Suppressor macrophage treated with lipopolysaccharide for 1 hour (primary cell): Measurements from ENCODE around the gene SUGCT.
"Not testable (repeated sequence)": the region's sequence is repeated elsewhere in the genome, so short reads cannot be mapped to it uniquely, and the experiment has no call there.

ENCODE experiments used
- DNase-seq, 3 donors: peaks; one replicate each; pipeline ENCODE4 v3.0.0-alpha.2; 2020 to 2022

The SUGCT gene

DNA sequence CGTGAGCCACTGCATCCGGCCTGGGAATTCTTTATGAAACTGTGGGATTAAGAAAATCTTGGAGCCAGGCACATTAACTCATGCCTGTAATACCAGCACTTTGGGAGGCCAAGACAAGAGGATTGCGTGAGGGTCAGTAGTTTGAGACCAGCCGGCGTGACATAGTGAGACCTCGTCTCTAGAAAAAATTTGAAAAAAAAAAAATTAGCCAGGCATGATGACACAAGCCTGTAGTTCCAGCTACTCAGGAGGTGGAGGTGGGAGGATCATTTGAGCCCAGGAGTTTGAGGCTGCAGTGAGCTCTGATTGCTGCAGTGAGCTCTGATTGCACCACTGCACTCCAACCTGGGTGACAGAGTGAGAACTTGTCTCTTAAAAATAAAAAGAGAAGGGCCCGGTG, 69.8 kb downstream of the SUGCT start:
- DNase-seq: no peak

DNA sequence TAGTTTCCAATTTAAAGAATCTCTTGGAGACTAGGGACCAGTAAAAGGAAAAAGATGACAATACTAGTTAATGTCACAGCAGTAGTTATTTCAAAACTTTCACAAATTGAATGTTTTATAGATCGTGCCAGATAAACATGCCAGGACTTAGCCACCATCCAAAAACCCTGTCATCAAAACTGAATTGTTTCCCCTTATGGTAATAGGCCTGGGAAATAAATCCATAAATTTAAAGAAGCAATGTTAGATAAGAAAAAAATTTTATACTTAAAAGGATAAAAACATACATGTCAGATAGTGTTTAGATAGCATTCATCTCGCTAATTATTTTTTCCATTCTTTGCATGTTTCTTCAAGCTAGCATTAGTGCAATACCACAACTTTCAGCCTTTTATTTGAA, 71.2 kb downstream of the SUGCT start:
- DNase-seq: no peak

DNA sequence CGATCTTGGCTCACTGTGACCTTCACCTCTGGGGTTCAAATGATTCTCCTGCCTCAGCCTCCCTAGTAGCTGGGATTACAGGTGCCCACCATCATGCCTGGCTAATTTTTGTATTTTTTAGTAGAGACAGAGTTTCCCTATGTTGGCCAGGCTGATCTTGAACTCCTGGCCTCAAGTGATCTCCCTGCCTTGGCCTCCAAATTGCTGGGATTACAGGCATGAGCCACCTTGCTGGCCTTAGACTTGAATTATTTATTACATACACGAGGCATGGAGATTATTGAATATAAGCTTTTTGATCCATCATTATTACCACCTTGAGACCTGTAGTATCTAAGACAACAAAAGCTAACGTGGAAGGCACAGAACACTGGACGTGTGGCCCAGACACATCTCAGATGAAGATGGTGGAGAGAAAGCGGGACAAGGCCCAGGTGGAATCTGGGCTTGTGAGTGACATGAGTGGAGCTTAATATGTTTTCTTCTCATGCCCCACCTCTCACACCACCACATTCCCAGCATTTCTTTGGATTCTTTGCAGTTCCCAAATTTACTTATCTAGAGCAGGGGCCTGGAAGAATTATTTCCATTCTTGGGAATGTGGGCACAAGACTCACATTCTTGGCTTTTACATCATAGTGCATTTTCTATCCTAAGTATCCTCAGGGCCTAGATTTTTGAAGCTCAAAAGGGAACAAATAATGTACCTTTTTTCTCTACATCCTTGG, 76.6 kb downstream of the SUGCT start:
- no peak for DNase-seq

DNA sequence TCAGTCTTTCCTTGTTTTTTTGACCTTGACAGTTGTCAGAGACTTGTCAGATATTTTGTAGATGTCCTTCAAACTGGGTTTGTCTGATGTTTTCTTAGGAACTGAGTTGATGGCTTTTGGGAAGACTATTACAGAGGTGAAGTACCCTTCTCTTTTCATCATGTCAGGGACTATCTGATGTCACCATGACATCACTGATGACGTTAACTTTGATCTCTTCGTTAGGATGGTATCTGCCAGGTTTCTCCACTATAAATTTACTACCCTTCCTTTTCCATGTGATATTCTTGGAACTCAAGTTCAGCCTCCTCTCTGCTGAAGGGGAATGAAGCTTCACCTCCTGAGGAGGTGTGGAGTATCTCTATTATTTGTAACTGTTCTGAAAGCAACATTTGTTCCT, 78.5 kb downstream of the SUGCT start:
- peak in 1 of 3 donors; percentile 13 for DNase-seq

DNA sequence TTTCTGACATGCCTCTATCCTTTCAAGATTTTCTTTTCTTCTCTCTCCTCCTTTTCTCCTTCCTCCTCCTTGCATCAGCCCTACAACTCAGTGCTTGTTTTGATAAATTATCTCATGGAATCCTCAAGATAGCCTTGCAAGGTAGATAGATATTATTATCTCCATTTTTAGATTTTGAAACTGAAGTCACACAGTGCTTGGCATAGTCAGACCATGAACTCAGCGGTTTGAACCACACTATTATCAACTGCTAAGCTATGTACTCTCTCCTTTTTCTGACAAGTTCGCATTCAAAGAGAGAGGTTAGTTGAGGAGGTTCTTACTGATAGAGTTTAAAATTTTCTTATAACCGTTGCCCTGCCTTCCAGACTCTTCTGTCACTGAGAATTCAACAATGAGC, 79.1 kb downstream of the SUGCT start:
- peak in 1 of 3 donors; percentile 6 for DNase-seq

DNA sequence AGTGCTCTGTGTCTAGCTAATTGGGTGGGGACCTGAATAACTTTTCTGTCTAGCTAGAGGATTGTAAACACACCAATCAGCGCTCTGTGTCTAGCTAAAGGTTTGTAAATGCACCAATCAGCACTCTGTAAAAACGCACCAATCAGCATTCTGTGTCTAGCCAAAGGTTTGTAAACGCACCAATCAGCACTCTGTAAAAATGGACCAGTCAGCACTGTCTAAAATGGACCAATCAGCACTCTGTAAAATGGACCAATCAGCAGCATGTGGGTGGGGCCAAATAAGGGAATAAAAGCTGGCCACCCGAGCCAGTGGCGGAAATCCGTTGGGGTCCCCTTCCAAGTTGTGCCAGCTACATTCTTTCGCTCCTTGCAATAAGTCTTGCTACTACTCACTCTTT, 83.8 kb downstream of the SUGCT start:
- peak in 1 of 3 donors; percentile 2 for DNase-seq

DNA sequence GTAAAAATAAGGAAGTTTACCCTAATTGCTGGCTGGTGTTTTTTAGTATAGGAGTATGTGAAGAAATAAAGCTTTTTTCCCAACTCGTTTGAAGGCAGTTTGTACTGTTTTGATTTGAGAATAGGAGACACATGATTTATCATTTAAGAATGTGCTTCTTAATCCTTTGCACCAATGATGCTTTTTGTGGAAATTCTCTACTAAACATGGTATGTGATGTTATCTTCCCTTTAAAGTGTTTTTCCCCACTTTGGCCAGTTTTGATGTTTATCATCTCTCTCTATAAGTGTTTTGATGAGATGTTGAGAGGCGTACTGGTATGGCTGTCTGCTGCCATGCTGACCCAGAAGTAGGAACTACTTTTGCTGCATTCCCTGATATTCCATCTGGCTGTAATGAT, 85.1 kb downstream of the SUGCT start:
- peak in 1 of 3 donors; percentile 2 for DNase-seq

DNA sequence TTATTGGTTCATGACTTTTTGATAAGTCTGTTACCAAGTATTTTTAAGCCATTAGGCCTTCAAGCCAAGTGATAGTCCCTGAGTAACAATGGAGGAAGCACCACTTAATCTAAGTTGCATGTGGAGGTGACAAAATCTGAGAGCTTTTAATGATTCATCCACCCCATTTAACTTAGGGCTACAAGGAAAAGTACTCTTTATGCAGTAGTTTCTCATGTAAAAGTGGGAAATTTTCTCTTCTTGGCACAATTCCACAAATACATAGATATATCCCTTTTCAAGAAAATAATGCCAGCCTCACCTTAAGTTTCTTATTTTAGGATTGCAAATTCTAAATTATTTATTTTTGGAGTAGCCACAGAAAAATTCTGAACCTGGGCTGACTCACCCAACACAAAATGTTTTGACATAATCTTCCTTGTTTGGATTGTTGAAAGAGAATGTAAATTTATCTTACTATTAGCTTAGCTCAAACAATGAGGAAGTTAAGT, 85.7 kb downstream of the SUGCT start:
- DNase-seq: peak in 2 of 3 donors; percentile 10 to 15

DNA sequence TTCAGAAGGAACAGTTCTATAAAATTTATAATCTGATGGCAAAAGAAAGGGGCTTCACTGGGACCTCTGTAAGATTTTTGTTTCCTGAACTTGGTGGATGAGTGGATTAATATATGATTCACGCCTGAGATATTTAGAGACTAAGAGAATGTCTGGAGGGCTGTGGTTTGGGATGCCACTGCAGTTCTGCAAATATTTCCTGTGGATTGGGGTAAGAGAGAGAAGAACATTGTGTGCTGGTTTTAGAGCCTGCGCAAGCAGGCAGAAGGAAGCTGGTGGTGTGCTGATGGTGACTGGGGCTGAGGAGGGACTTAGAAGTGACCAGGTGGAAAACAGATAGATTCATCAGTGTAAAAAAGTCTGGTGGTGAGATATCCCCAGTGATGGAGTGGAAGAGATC, 87.0 kb downstream of the SUGCT start:
- peak in 2 of 3 donors; percentile 2 to 13 for DNase-seq

DNA sequence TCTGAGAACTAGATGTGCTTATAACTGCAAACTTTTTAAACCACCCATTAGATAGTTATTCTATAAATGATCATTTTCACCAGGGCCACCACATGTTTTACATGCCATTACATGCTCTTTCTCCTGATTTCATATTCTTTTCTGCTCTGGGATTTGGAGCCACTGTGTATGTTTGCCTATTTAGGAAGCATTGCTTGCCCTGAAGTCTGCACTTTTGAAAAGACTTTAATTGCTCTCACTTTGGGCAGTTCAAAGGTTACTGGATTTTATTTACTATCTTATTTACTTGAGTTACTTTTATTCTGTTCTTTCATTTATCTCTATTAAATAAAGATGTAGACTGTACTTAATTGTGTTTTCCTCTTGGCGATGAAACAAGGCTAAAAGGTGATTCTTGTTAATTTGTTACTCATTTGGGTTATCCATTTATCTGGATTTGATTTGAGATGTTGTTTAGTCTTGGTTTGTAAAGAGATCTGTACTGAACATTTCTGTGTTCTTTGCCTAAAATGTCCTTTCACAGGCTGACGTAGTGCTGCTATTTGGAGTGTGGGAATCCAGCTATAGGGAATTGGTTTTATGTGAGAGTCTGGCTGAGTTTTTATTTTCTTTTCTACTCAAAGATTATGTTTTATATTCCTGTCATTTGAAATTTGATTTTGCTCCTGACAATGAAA, 88.8 kb downstream of the SUGCT start:
- DNase-seq: no peak

DNA sequence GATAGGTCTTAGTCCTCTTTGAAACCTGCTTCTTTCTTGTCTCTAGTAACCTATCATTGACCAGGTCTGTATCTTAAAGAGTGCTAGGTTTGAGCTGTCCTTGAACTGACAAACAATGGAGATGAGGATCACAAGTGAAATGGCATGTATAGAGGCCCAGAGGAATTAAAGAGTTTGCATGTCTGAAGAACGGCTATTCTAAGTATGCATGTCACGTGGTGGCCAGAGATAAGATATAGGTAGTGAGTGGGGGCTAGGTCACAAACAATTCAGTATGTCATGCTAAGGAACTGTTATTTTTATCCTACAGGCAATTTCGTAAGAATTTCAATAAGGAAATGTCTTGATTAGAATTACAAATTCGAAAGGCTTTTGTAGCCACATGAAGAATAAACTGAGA, 95.3 kb downstream of the SUGCT start:
- DNase-seq: no peak

DNA sequence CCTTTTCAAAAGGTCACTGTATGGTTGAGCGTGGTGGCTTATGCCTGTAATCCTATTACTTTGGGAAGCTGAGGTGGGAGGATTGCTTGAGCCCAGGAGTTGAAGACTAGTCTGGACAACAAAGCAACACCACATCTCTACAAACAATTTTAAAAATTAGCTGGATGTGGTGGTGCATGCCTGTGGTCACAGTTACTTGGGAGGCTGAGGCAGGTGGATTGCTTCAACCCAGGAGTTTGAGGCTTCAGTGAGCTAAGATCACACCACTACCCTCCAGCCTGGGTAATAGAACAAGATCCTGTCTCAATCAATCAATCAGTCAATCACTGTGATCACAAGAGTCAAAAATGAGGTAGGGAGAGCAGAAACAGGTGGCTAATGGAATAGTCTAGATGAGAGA, 97.0 kb downstream of the SUGCT start:
- DNase-seq: no peak

DNA sequence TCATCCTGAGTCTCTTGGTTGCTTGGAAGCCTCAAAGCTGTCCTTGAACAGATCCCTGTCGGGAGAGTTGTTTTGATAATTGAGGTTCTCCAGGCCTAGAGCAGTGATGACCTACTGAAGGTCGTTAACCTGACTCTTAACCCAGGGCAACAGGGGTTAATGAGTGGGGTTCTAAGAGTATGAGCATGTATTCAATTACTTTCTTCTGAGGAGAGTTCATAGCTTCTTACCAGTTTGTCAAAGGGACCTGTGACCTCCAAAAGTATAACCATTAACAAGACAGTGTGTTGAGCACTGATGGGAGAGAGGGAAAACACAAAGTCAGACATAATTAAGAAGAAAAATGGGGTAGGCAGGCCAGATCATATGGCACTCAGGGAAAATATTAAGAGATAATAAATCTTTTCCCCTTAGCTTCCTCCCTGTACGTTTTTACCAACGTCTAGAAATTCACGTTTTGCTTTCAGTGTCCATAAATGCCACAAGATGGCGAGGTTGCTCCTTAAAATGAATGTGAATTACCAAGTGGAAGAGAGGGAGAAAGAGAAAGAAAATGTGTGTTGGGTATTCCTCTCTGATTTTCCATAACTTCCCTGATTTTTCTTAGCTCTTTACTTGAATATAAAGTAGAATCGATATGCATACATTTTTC, 97.6 kb downstream of the SUGCT start:
- DNase-seq: peak; percentile 52 to 75 (median 66)

DNA sequence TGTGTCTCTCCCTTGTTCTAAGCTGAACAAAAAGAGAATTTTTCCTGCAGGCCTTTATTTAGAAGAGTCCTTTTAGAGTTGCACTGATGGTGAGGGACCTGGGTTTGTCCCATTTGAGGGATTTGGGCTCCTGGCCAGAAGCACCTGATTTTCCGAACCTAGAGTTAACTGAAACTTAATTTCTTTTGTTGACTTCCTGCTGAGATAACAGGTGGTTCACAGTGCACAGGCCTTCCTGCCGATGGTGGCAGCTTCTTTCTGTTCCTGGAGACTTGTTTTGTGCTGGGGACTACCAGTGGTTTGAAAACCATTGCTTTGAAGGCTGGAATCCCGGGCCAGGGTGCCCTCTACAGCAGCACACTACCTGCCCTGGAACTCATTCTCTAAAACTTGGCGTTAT, 99.2 kb downstream of the SUGCT start:
- DNase-seq: no peak

DNA sequence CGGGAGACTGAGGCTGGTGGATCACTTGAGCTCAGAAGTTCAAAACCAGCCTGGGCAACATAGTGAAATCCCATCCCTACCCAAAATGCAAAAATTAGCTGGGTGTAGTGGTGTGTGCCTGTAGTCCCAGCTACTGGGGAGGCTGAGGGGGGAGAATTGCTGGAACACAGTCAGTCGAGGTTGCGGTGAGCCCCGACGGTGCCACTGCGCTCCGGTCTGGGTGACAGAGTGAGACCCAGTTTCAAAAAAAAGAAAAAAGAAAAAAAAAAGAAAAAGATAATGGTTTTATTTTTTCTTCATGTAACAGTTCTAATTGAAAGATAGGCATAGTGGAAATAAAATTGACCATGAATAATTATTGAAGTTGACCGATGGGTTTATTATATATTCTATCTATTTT, 99.9 kb downstream of the SUGCT start:
- DNase-seq: no peak

DNA sequence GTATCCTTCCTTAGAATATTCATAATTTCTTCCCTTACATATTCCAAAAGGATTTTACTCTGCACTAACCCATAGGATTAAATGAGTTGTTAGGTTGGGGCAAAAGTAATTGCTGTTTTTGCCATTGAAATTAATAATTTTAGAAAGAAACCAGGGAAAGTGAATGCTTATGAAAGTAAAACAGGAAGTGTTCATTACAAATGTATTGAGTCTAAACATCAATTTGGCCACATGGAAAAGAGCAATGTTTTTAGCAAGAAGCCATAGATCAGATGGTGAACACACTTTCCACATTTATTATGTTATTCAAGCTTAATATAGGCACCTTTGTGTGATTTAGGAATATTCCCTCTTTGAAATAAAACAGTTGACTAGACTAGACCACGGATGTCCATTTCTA, 102.9 kb downstream of the SUGCT start:
- no peak for DNase-seq

DNA sequence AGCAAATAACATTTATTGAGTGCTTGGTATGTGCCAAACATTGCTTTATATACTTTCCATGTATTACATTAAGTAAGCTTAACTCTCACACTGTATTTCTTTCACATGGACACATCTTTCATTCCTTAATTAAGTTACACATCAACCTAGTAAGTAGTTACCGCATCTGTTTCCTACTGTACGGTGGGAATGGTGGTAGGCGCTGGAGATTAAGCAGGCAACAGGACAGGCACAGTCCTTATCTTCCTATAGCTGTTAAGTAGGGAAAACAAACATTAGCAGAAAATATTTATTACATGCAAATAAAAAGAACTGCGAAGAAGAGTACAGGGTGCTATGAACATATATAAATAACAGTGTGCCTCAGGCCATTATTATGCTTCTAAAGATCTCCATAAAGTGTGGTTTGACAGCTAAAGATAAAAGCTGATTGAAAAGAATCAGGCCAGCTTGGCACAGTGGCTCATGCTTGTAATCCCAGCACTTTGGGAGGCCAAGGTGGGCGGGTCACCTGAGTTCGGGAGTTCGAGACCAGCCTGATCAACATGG, 105.0 kb downstream of the SUGCT start:
- no peak for DNase-seq

DNA sequence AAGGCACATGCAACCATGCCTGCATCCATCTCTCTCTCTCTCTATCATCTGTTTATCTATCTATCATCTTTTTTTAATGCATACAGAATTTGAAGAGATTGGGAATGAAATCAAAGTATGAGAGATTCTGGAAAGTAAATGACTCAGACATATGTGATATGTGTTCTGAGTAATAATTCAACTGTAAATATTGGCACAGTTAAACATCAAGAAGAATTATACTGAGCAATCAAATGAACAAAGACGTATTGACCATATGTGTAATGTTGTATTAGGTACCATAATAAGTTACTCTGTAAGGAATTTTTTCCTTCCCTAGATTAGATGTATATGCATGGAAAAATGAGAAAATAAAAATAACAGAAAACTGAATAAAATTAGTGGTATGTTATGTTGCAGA, 108.3 kb downstream of the SUGCT start:
- no peak for DNase-seq

DNA sequence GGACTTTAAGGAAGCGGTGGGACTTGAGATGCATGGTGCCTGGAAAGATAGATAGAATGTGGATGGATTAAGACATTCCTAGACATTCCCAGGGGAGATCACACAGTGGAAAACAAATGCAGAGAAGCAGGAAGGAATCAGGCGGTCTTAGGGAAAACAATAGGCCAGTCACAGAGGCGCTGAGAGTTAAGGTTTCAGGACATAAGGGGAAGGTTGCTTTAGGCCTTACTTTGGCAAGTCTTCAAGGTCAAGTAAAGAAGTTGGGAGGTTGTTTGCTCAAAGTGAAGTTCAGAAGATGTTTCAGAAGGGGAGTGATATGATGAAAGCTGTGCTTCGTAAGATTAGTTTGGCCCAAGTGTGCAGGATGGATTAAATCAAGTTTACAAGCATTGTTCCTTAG, 109.4 kb downstream of the SUGCT start:
- DNase-seq: no peak

DNA sequence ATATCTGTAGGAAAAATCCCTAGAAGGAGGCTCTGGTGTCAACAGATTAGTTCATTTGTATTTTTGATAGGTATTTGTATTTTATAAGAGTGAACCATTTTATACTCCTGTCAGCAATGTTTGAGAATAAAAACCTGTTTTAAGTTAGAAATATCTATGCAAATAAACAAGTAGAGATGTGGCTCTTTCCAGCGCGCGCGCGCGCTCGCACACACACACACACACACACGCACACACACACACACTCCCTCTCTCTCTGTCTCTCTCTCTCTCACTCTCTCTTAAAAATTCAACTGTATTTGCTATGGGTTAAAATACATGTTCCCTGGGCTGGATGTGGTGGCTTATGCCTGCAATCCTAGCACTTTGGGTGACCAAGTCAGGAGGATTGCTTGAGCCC, 113.9 kb downstream of the SUGCT start:
- DNase-seq: no peak

DNA sequence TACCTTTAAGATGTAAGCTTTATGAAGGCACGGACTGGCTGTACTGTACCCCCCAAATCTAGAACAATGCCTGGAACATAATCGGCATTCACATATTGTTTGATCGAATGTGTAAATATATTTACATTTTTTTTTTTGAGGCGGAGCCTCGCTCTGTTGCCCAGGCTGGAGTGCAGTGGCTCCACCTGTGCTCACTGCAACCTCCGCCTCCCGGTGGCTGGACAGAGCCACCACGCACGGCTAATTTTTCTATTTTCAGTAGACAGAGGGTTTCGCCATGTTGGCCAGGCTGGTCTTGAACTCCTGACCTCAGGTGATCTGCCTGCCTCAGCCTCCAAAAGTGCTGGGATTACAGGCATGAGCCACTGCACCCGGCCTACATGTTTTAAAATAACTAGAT, 118.6 kb downstream of the SUGCT start:
- not testable (repeated sequence) for DNase-seq

DNA sequence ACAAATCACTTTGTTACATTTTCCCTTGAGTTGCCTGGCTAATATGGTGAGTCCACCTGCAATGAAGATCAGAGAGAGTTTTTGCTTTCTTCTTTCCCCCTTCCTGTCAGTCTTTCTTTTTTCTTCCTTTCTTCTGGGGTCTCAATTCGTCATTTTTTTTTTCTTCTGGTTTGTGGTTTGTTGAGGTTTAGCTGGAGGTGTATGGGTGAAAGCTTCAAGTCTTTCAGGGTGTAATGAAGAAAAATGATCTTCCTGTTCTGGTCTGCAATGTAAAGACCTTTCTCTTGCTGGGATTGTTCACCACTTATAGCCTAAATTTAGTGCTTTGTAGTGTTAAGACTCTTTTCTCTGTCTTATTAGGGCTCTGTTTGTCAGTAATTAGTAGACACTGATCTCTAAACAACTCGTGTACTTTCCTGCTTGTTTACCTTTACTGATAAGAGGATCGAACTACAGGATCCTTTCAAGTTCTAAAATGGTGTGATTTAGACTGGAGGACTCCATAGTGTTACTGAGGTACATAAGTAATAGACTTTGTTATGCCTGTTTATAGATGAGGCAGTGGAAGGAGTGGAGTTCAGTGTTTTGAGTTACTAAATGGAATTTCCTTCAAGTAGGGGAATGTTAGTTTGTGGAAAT, 129.1 kb downstream of the SUGCT start:
- DNase-seq: no peak

DNA sequence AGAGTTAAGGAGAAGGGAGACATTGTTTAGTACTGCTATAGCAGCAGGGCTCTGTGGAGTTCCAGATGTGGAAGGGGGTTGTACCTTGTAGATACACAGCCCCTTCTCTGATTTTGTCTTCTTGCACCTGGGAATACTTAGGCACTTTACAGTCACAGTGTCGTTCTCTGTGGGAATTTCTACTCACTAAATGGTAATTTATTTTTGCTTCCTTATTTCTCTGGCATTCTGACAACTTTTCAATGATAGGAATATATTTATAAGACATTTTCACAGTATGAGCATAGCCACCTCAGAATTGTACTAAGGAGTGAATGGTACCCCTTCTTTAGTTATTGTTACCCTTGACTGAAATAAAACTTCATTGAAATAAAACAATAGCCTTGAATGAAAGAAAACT, 132.8 kb downstream of the SUGCT start:
- DNase-seq: no peak
